HCT116 (cell line): ENCODE data around the gene STX5. TPM values are rescaled to one million over a fixed set of nuclear protein-coding genes. Genes with fewer than 3 reads are reported as not detected.

ENCODE experiments used
- ATAC-seq: fragments of 200-7000 bp; cut with Tn5 transposase; 2 replicates; pipeline ENCODE4 v1.9.1; 2020; ENCODE audit warnings: mild to moderate bottlenecking, moderate library complexity
- BruUV-seq: library from RNA; stranded (reverse); fragments of 400-500 nt; replicated peaks from 2 replicates; lab custom pipeline; 2021; lab: Mats Ljungman, UMichigan
- CTCF ChIA-PET: fragments of 300-600 bp; sonication (Branson Sonifier 250); formaldehyde crosslinking; loops from one replicate; lab custom pipeline; 2021; ENCODE audit warnings: antibody characterized with exemption; lab: Charles Lee
- POLR2A ChIA-PET: fragments of 300-600, 350-600 bp; sonication (Branson Sonifier 250); formaldehyde crosslinking; loops from one replicate; lab custom pipeline; 2021; ENCODE audit warnings: antibody characterized with exemption; lab: Charles Lee
- RAD21 ChIA-PET, 2 experiments: fragments of 300-600 bp; sonication (Branson Sonifier 250); formaldehyde crosslinking; loops; one replicate each; lab custom pipeline; 2023; ENCODE audit warnings: low total read pairs in 2 of 2; ENCODE audit not compliant: uncharacterized antibody in 2 of 2, unreplicated experiment in 2 of 2, low non-redundant PET in 1 of 2; lab: Charles Lee
- DNase-seq: peaks from one replicate; pipeline ENCODE4 v3.0.0-alpha.2; 2010; ENCODE audit warnings: low read depth, low spot score
- H2AFZ ChIP-seq: fragments of 200-600 bp; shearing (Covaris generic), sonication (generic); 2 replicates; pipeline ENCODE4 v1.6.1; 2017; ENCODE audit warnings: low read depth, mixed run types, mixed read lengths, antibody characterized with exemption, low read length; ENCODE audit not compliant: poor library complexity, severe bottlenecking
- H3K27ac ChIP-seq: 2 replicates; pipeline ENCODE4 v1.5.1; 2012; ENCODE audit warnings: low read depth, low read length
- H3K27me3 ChIP-seq: fragments of 200-600 bp; sonication (generic); 2 replicates; pipeline ENCODE4 v1.6.1; 2016; ENCODE audit warnings: mixed run types, low read length, mixed read lengths; ENCODE audit not compliant: insufficient read depth
- H3K36me3 ChIP-seq, 2 experiments: fragments of 200-500 bp in 1 of 2; fragments of 200-600 bp in 1 of 2; sonication (Bioruptor generic) in 1 of 2; sonication (generic) in 1 of 2; 2 replicates each; pipeline versions ENCODE4 v1.5.1 to v1.6.1; 2014 to 2016; ENCODE audit warnings: low read length in 2 of 2, inconsistent platforms in 1 of 2, mixed read lengths in 1 of 2, mixed run types in 1 of 2; ENCODE audit not compliant: insufficient read depth in 2 of 2, control insufficient read depth in 1 of 2
- H3K4me1 ChIP-seq, 2 experiments: fragments of 200-600 bp in 1 of 2; sonication (generic) in 1 of 2; 2 replicates each; pipeline versions ENCODE4 v1.5.1 to v1.6.1; 2012 to 2017; ENCODE audit warnings: low read length in 2 of 2, inconsistent platforms in 1 of 2, mild to moderate bottlenecking in 1 of 2, mixed read lengths in 1 of 2, mixed run types in 1 of 2, moderate library complexity in 1 of 2; ENCODE audit not compliant: insufficient read depth in 2 of 2, control insufficient read depth in 1 of 2
- H3K4me2 ChIP-seq: fragments of 200-600 bp; sonication (generic); 2 replicates; pipeline ENCODE4 v1.6.1; 2017; ENCODE audit warnings: mixed run types, low read length, mixed read lengths
- H3K4me3 ChIP-seq, 2 experiments: fragments of 200-600 bp in 1 of 2; sonication (generic) in 1 of 2; replicated peaks in 1 of 2; 2 replicates each; pipeline ENCODE4 v1.5.1; 2011 to 2016; ENCODE audit warnings: low read length in 2 of 2, control low read depth in 1 of 2, low read depth in 1 of 2, mild to moderate bottlenecking in 1 of 2, mixed read lengths in 1 of 2, mixed run types in 1 of 2
- H3K79me2 ChIP-seq: fragments of 200-600 bp; sonication (generic); 2 replicates; pipeline ENCODE4 v1.6.1; 2017; ENCODE audit warnings: mild to moderate bottlenecking, mixed run types, low read length, moderate library complexity, mixed read lengths; ENCODE audit not compliant: insufficient read depth
- H3K9ac ChIP-seq: fragments of 200-600 bp; sonication (generic); 2 replicates; pipeline ENCODE4 v1.6.1; 2016; ENCODE audit warnings: low read length, mixed read lengths
- H3K9me2 ChIP-seq: fragments of 200-600 bp; sonication (generic), shearing (Covaris generic); 2 replicates; pipeline ENCODE4 v1.6.1; 2017; ENCODE audit warnings: mixed run types, mild to moderate bottlenecking, moderate library complexity; ENCODE audit not compliant: insufficient read depth
- H3K9me3 ChIP-seq, 2 experiments: fragments of 200-500 bp in 1 of 2; fragments of 200-600 bp in 1 of 2; sonication (Bioruptor generic) in 1 of 2; sonication (generic) in 1 of 2; 2 replicates each; pipeline ENCODE4 v1.6.1; 2014 to 2017; ENCODE audit warnings: low read length in 2 of 2, mixed read lengths in 2 of 2, inconsistent platforms in 1 of 2, low read depth in 1 of 2, mild to moderate bottlenecking in 1 of 2, mixed run types in 1 of 2, moderate library complexity in 1 of 2; ENCODE audit not compliant: control insufficient read depth in 1 of 2, insufficient read depth in 1 of 2
- H4K20me1 ChIP-seq: fragments of 200-600 bp; sonication (generic), shearing (Covaris generic); 2 replicates; pipeline ENCODE4 v1.6.1; 2017; ENCODE audit warnings: mixed run types, mild to moderate bottlenecking, moderate library complexity; ENCODE audit not compliant: insufficient read depth
- ATF3 ChIP-seq: IDR thresholded peaks from 2 replicates; pipeline ENCODE4 v1.6.1; 2012
- CBX3 ChIP-seq: IDR thresholded peaks from 2 replicates; pipeline ENCODE4 v1.6.1; 2012; ENCODE audit warnings: low read depth
- CEBPB ChIP-seq: IDR thresholded peaks from 2 replicates; pipeline ENCODE4 v1.6.1; 2012; ENCODE audit warnings: low read depth
- EGR1 ChIP-seq: IDR thresholded peaks from 2 replicates; pipeline ENCODE4 v1.6.1; 2012; ENCODE audit warnings: low read depth
- ELF1 ChIP-seq: IDR thresholded peaks from 2 replicates; pipeline ENCODE4 v1.6.1; 2012; ENCODE audit warnings: low read depth, borderline replicate concordance
- EZH2phosphoT487 ChIP-seq: fragments of 200-600 bp; IDR thresholded peaks from 2 replicates; pipeline ENCODE4 v1.6.1; 2018; ENCODE audit warnings: antibody characterized with exemption, borderline replicate concordance
- FOSL1 ChIP-seq: IDR thresholded peaks from 2 replicates; pipeline ENCODE4 v1.6.1; 2012; ENCODE audit warnings: low read depth
- JUND ChIP-seq: IDR thresholded peaks from 2 replicates; pipeline ENCODE4 v1.6.1; 2012
- MAX ChIP-seq: IDR thresholded peaks from 2 replicates; pipeline ENCODE4 v1.6.1; 2012
- POLR2A ChIP-seq: IDR thresholded peaks from 2 replicates; pipeline ENCODE4 v1.7.0; 2011; ENCODE audit warnings: borderline replicate concordance; ENCODE audit not compliant: insufficient read depth, insufficient read length; ENCODE audit errors: extremely low read depth
- SIN3A ChIP-seq: IDR thresholded peaks from 2 replicates; pipeline ENCODE4 v1.6.1; 2012; ENCODE audit warnings: low read depth
- SP1 ChIP-seq: IDR thresholded peaks from 2 replicates; pipeline ENCODE4 v1.6.1; 2012; ENCODE audit warnings: low read depth
- TCF7L2 ChIP-seq: IDR thresholded peaks from 2 replicates; pipeline ENCODE4 v1.7.0; 2011; ENCODE audit warnings: borderline replicate concordance, inconsistent platforms; ENCODE audit not compliant: insufficient read depth, insufficient read length; ENCODE audit errors: extremely low read depth
- YY1 ChIP-seq: IDR thresholded peaks from 2 replicates; pipeline ENCODE4 v1.6.1; 2011; ENCODE audit warnings: low read length, low read depth, moderate library complexity, mild to moderate bottlenecking; ENCODE audit not compliant: insufficient replicate concordance; ENCODE audit errors: extremely low read depth
- ZBTB33 ChIP-seq: IDR thresholded peaks from 2 replicates; pipeline ENCODE4 v1.6.1; 2011; ENCODE audit warnings: mild to moderate bottlenecking, low read length, moderate library complexity; ENCODE audit not compliant: insufficient replicate concordance; ENCODE audit errors: extremely low read depth
- ZFX ChIP-seq: fragments of 450-650 bp; IDR thresholded peaks from 2 replicates; pipeline ENCODE4 v1.6.1; 2017
- ZNF274 ChIP-seq: fragments of 200-500 bp; sonication (Bioruptor generic); IDR thresholded peaks from 2 replicates; pipeline ENCODE4 v1.6.1; 2014; ENCODE audit warnings: mild to moderate bottlenecking, low read depth, low read length, inconsistent platforms
- intact Hi-C: fragments of 100-400 bp; cut with micrococcal nuclease; formaldehyde crosslinking; loops from 2 replicates; pipeline ENCODE4 v1.10.0; 2022
- total RNA-seq: library from RNA; stranded (reverse); gene quantifications from one replicate; pipeline ENCODE4 v1.2.1, GENCODE V29; 2021; ENCODE audit not compliant: unreplicated experiment
- TF ChIP-seq, protein P1 (sequence below): IDR thresholded peaks from 2 replicates; pipeline ENCODE4 v1.6.1; 2012; ENCODE audit warnings: low read depth

The STX5 gene
- total RNA-seq, 1 experiment from 2014 or later: 29.5 TPM

DNA sequence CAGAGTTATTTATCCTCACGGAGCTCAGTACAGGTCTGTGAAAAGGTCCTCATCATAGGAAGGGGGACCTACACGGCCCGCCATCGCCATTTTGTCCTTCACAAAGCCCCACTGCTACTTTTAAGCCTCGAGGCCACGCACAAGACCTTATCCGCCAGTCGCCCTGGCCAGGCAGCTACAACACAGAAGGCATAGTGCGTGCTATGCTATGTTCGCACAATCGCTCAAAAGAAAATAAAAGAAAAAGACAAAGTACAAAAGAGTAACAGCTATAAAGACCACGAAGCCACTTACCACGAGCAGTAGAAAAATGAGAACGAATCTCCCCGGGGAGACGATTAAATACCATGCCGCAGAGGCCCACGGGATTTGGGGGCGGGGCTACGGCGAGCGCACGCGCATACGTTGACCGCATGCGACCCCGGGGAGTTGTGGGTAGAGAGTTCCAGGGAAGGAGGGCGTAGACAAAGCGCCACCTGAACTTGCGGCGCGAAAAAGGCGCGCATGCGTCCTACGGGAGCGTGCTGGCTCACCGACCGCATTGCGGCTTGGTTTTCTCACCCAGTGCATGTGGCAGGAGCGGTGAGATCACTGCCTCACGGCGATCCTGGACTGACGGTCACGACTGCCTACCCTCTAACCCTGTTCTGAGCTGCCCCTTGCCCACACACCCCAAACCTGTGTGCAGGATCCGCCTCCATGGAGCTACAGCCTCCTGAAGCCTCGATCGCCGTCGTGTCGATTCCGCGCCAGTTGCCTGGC is 23.9 kb upstream of the STX5 start:
- H4K20me1 ChIP-seq: peaks cover 33% of the 10 kb centered on the region
- H3K9me2 ChIP-seq: no peaks in the 10 kb centered on the region
- peaks cover 38 to 60% of the 10 kb centered on the region in 2 experiments for H3K4me1 ChIP-seq
- H3K9me3 ChIP-seq: no peaks in the 10 kb centered on the region
- ChIA-PET POLR2A (interaction anchor here (0.7 to 9.9 kb wide), 22 partner anchors 9 to 282 kb away, joined by 3 to 343 read pairs (median 5); partner anchors contain the start of genes EEF1G, HNRNPUL2, SLC3A2 and STX5), CTCF (interaction anchor here (0.9 to 1.5 kb wide), 3 partner anchors 24 to 192 kb away, joined by 4 to 5 read pairs (median 4); partner anchors contain the start of genes SLC3A2 and STX5), RAD21 (no interaction called here)
- intact Hi-C loops: no loop called here
- H3K4me3 ChIP-seq: peak overlapping the region; percentile 74 to 83
- peak overlapping the region; percentile 94 for H3K9ac ChIP-seq
- H2AFZ ChIP-seq: no peak overlapping the region
- H3K79me2 ChIP-seq: peaks cover 84% of the 10 kb centered on the region
- H3K27me3 ChIP-seq: no peaks in the 10 kb centered on the region
- peak overlapping the region; percentile 92 for H3K4me2 ChIP-seq
- peak overlapping the region; percentile 85 for H3K27ac ChIP-seq
- DNase-seq: peak; percentile 96
- H3K36me3 ChIP-seq: peaks cover 31 to 42% of the 10 kb centered on the region in 2 experiments
- no TSS peak for BruUV-seq
- peak; percentile 80 for ATAC-seq
- no peak for TF ChIP-seq ATF3
- TF ChIP-seq TCF7L2: peak; percentile 83
- peak; percentile 100 for TF ChIP-seq POLR2A
- TF ChIP-seq SP1: peak; percentile 89
- no peak for TF ChIP-seq EZH2phosphoT487
- TF ChIP-seq ZBTB33: peak; percentile 66
- peak; percentile 71 for TF ChIP-seq YY1
- peak; percentile 79 for TF ChIP-seq CBX3
- TF ChIP-seq, protein P1, sequence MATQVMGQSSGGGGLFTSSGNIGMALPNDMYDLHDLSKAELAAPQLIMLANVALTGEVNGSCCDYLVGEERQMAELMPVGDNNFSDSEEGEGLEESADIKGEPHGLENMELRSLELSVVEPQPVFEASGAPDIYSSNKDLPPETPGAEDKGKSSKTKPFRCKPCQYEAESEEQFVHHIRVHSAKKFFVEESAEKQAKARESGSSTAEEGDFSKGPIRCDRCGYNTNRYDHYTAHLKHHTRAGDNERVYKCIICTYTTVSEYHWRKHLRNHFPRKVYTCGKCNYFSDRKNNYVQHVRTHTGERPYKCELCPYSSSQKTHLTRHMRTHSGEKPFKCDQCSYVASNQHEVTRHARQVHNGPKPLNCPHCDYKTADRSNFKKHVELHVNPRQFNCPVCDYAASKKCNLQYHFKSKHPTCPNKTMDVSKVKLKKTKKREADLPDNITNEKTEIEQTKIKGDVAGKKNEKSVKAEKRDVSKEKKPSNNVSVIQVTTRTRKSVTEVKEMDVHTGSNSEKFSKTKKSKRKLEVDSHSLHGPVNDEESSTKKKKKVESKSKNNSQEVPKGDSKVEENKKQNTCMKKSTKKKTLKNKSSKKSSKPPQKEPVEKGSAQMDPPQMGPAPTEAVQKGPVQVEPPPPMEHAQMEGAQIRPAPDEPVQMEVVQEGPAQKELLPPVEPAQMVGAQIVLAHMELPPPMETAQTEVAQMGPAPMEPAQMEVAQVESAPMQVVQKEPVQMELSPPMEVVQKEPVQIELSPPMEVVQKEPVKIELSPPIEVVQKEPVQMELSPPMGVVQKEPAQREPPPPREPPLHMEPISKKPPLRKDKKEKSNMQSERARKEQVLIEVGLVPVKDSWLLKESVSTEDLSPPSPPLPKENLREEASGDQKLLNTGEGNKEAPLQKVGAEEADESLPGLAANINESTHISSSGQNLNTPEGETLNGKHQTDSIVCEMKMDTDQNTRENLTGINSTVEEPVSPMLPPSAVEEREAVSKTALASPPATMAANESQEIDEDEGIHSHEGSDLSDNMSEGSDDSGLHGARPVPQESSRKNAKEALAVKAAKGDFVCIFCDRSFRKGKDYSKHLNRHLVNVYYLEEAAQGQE: no peak
- peak; percentile 100 for TF ChIP-seq MAX
- peak; percentile 99 for TF ChIP-seq SIN3A
- TF ChIP-seq FOSL1: no peak
- no peak for TF ChIP-seq ZNF274
- no peak; the same call in 1 of the 2 replicates for TF ChIP-seq ELF1
- no peak for TF ChIP-seq EGR1
- TF ChIP-seq ZFX: no peak; the same call in 1 of the 2 replicates
- no peak for TF ChIP-seq CEBPB
- TF ChIP-seq JUND: peak; percentile 52
